Adrenal gland (tissue), 5 donors: Measurements from ENCODE around the gene UNC13B.

Source experiments
- CTCF ChIP-seq, 6 experiments: fragments of 450-650 bp in 4 of 6; fragments of 200-600 bp in 2 of 6; sonication (generic) in 1 of 6; IDR thresholded peaks; 1 replicate in 5 of 6; 2 replicates in 1 of 6; pipeline versions ENCODE4 v1.5.1 to v1.8.0; 2016 to 2021; ENCODE audit warnings: antibody characterized with exemption in 6 of 6, mild to moderate bottlenecking in 2 of 6, moderate library complexity in 1 of 6
- POLR2A ChIP-seq, 2 donors: fragments of 450-650 bp; IDR thresholded peaks; one replicate each; pipeline ENCODE4 v1.6.1; 2017; ENCODE audit warnings: antibody characterized with exemption in 2 of 2, mild to moderate bottlenecking in 2 of 2, moderate library complexity in 1 of 2
- donor health status: DM: no; HTN: no; CAD: no.

- TF ChIP-seq POLR2A (IDR thresholded peaks at IDR 0.05) (no peak), CTCF (IDR thresholded peaks at IDR 0.05) (no peak)
Measured at GRCh38 chr9:35422346-35422745, 260.5 kb downstream of the UNC13B start.
